ENCODE measurements around the gene MSRB1. TPM values are rescaled to one million over a fixed set of nuclear protein-coding genes. Genes with fewer than 3 reads are reported as not detected.

The MSRB1 gene
- total and polyA plus RNA-seq, 2 experiments from 2014 or later, result 14.1 to 26.9 TPM

DNA sequence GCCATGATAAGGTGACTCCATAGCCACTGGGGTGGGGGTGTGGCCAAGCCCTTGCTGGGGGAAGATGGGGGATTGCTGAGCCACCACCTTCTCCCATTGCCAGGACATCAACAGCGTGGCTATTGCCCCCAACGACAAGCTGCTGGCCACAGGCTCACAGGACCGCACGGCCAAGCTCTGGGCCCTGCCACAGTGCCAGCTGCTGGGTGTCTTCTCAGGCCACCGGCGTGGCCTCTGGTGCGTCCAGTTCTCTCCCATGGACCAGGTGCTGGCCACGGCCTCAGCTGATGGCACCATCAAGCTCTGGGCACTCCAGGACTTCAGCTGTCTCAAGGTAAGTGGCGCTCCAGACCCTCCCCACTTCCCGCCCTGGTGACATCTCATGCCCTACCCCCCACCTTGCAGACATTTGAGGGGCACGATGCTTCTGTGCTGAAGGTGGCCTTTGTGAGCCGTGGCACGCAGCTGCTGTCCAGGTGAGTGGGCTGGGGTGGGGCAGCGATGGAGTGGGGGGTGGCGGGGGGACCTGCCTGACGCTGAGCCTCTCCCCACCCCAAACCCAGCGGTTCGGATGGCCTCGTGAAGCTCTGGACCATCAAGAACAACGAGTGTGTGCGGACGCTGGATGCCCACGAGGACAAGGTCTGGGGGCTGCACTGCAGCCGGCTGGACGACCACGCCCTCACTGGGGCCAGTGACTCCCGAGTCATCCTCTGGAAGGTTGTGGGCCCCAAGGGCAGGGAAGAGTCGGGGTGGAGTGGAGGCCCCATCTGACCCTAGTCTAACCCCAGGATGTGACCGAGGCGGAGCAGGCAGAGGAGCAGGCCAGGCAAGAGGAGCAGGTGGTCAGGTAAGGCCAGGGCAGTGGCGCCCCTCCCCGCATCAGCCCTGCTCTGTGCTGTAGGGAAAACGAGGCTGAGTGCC is 34.2 kb upstream of the MSRB1 start:
- in situ Hi-C loops (cut with MboI), result no loop called here
- H3K79me2 ChIP-seq (ENCODE audit: insufficient read depth), result peaks cover 21% of the 10 kb centered on the region
- H3K27me3 ChIP-seq (replicated peaks; ENCODE audit: insufficient read depth), result peaks cover 21% of the 10 kb centered on the region
- TF ChIP-seq EZH2 (IDR thresholded peaks at IDR 0.05; ENCODE audit: insufficient read depth, poor library complexity, severe bottlenecking) (no peak), EZH2phosphoT487 (IDR thresholded peaks at IDR 0.05; ENCODE audit: insufficient read depth, low read depth) (no peak)
- 91 to 92% methylated on average over 23 to 32 of the region's 33 CpGs for WGBS, 2 experiments (ENCODE audit: low coverage in 1 of 2, low lambda C conversion rate in 2 of 2, missing lambda C conversion rate in 2 of 2)
- H3K9me2 ChIP-seq (ENCODE audit: insufficient read depth), result no peaks in the 10 kb centered on the region
- no peaks in the 10 kb centered on the region for H3K4me1 ChIP-seq (ENCODE audit: insufficient read depth)
- H2AFZ ChIP-seq, result no peak overlapping the region
- no peaks in the 10 kb centered on the region for H3K9me3 ChIP-seq (ENCODE audit: low read depth)
- no peaks in the 10 kb centered on the region for H3F3A ChIP-seq (ENCODE audit: insufficient read depth)
- no peak for DNase-seq
- no peaks in the 10 kb centered on the region; the same call in 1 of the 2 replicates for H3K36me3 ChIP-seq (ENCODE audit: low read depth)
- H3K4me2 ChIP-seq (ENCODE audit: unreplicated experiment), result no peak overlapping the region
- no peak overlapping the region for H3K27ac ChIP-seq
- no peak overlapping the region for H3K4me3 ChIP-seq
- H4K20me1 ChIP-seq (ENCODE audit: insufficient read depth), result no peaks in the 10 kb centered on the region
- H3K9ac ChIP-seq, result no peak overlapping the region

DNA sequence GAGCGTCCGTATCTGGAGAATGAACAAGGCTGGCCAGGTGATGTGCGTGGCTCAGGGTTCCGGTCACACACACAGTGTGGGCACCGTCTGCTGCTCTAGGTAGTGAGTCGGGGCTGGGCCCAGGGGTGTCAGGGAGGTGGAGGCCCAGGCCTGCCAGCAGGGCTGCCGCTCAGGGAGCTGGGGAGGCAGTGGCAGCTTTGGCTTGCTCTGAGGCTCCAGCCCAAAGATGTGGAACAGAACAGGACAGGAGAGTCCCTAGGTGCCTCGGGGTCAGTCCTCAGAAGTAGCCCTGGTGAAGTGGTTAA is 33.2 kb upstream of the MSRB1 start:
- Histone ChIP-seq H3K4me3 (no peak overlapping the region), H3K4me2 (ENCODE audit: unreplicated experiment) (no peak overlapping the region), H3K4me1 (ENCODE audit: insufficient read depth) (0 out of 2 replicates have a peak, but pooled peaks cover 1% of the 10 kb centered on the region), H3F3A (ENCODE audit: insufficient read depth) (no peaks in the 10 kb centered on the region), H4K20me1 (ENCODE audit: insufficient read depth) (no peaks in the 10 kb centered on the region), H3K36me3 (ENCODE audit: low read depth) (no peaks in the 10 kb centered on the region; the same call in 1 of the 2 replicates), H3K27ac (no peak overlapping the region), H3K79me2 (ENCODE audit: insufficient read depth) (peaks cover 24% of the 10 kb centered on the region), H3K9ac (no peak overlapping the region), H2AFZ (no peak overlapping the region), H3K9me2 (ENCODE audit: insufficient read depth) (no peaks in the 10 kb centered on the region), H3K9me3 (ENCODE audit: low read depth) (no peaks in the 10 kb centered on the region), H3K27me3 (replicated peaks; ENCODE audit: insufficient read depth) (peaks cover 18% of the 10 kb centered on the region)
- WGBS, 2 experiments (ENCODE audit: low coverage in 1 of 2, low lambda C conversion rate in 2 of 2, missing lambda C conversion rate in 2 of 2), result 95% methylated on average over 8 of the region's 8 CpGs
- TF ChIP-seq EZH2phosphoT487 (IDR thresholded peaks at IDR 0.05; ENCODE audit: insufficient read depth, low read depth), result no peak
- TF ChIP-seq EZH2 (IDR thresholded peaks at IDR 0.05; ENCODE audit: insufficient read depth, poor library complexity, severe bottlenecking), result no peak
- in situ Hi-C loops (cut with MboI), result no loop called here
- no peak for DNase-seq

DNA sequence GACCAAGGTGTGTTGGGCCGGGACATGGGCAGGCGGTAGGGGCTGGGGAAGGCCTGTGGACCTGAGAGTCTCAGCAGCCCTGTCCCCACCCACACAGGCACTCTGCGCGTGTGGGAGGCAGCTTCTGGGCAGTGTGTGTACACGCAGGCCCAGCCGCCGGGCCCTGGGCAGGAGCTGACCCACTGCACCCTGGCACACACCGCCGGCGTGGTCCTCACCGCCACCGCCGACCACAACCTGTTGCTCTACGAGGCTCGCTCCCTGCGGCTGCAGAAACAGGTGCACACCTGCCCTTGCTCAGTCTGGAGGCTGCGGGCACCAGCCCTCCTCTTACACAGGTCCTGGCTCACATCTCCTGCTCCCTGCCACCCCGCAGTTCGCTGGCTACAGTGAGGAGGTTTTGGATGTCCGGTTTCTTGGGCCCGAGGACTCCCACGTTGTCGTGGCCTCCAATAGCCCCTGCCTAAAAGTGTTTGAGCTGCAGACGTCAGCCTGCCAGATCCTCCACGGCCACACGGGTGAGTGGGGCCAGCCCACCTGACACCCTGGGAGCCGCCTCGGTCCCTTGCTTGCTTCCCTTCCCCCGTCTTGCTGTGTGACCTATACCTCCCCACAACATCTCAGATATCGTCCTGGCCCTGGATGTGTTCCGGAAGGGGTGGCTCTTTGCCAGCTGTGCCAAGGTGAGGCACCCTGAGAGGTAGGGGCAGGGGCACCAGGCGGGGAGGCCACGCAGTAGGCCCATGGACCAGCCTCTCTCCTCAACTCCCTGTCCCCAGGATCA is 32.6 kb upstream of the MSRB1 start:
- Histone ChIP-seq H3K36me3 (ENCODE audit: low read depth) (no peaks in the 10 kb centered on the region; the same call in 1 of the 2 replicates), H3K9me2 (ENCODE audit: insufficient read depth) (no peaks in the 10 kb centered on the region), H3K4me2 (ENCODE audit: unreplicated experiment) (no peak overlapping the region), H4K20me1 (ENCODE audit: insufficient read depth) (no peaks in the 10 kb centered on the region), H3K27ac (no peak overlapping the region), H3K4me1 (ENCODE audit: insufficient read depth) (0 out of 2 replicates have a peak, but pooled peaks cover 6% of the 10 kb centered on the region), H3F3A (ENCODE audit: insufficient read depth) (no peaks in the 10 kb centered on the region), H2AFZ (no peak overlapping the region), H3K9me3 (ENCODE audit: low read depth) (no peaks in the 10 kb centered on the region), H3K27me3 (replicated peaks; ENCODE audit: insufficient read depth) (peaks cover 12% of the 10 kb centered on the region; the same call in 1 of the 2 replicates), H3K79me2 (ENCODE audit: insufficient read depth) (peaks cover 29% of the 10 kb centered on the region), H3K4me3 (no peak overlapping the region), H3K9ac (no peak overlapping the region)
- in situ Hi-C loops (cut with MboI), result no loop called here
- TF ChIP-seq EZH2phosphoT487 (IDR thresholded peaks at IDR 0.05; ENCODE audit: insufficient read depth, low read depth) (no peak), EZH2 (IDR thresholded peaks at IDR 0.05; ENCODE audit: insufficient read depth, poor library complexity, severe bottlenecking) (no peak)
- whole genome bisulfite sequencing, 2 experiments (ENCODE audit: low coverage in 1 of 2, low lambda C conversion rate in 2 of 2, missing lambda C conversion rate in 2 of 2), result 92 to 93% methylated on average over 32 of the region's 33 CpGs
- no peak for DNase-seq
